HG03175 (cell line): Measurements from ENCODE around the gene VAPB.
A peak's percentile ranks its signal among the peaks of the same experiment; 100 is the strongest.
"Not testable (repeated sequence)": the region's sequence is repeated elsewhere in the genome, so short reads cannot be mapped to it uniquely, and the experiment has no call there.

Source experiments
- ATAC-seq: cut with Tn5 transposase; IDR thresholded peaks from one replicate; pipeline ENCODE4 v1.9.1; 2021; ENCODE audit warnings: mild to moderate bottlenecking, moderate library complexity; ENCODE audit not compliant: unreplicated experiment

Gene VAPB

GRCh38 chr20:58406422-58407001 lies 17.5 kb downstream of the VAPB start:
- ATAC-seq = no peak

GRCh38 chr20:58407201-58407873 lies 18.3 kb downstream of the VAPB start:
- ATAC-seq = no peak

GRCh38 chr20:58407966-58408557 lies 19.0 kb downstream of the VAPB start:
- peak; percentile 61 for ATAC-seq

- ATAC-seq = peak; percentile 52
Observed at GRCh38 chr20:58408603-58409246, 19.7 kb downstream of the VAPB start.

GRCh38 chr20:58414216-58414615 lies 25.2 kb downstream of the VAPB start:
- not testable (repeated sequence) for ATAC-seq

GRCh38 chr20:58414786-58415185 lies 25.8 kb downstream of the VAPB start:
- not testable (repeated sequence) for ATAC-seq

GRCh38 chr20:58416057-58416456 lies 27.0 kb downstream of the VAPB start:
- no peak for ATAC-seq

GRCh38 chr20:58416835-58417234 lies 27.8 kb downstream of the VAPB start:
- ATAC-seq = no peak

GRCh38 chr20:58417438-58417837 lies 28.4 kb downstream of the VAPB start:
- no peak for ATAC-seq

- ATAC-seq = no peak
Observed at GRCh38 chr20:58418949-58419748, 30.1 kb downstream of the VAPB start.

- no peak for ATAC-seq
Observed at GRCh38 chr20:58420798-58421496, 31.9 kb downstream of the VAPB start.

GRCh38 chr20:58421497-58421850 lies 32.4 kb downstream of the VAPB start:
- ATAC-seq = no peak

- no peak for ATAC-seq
Observed at GRCh38 chr20:58424218-58424969, 35.4 kb downstream of the VAPB start.

- ATAC-seq = not testable (repeated sequence)
Observed at GRCh38 chr20:58427571-58427970, 38.5 kb downstream of the VAPB start.

GRCh38 chr20:58428364-58428763 lies 39.3 kb downstream of the VAPB start:
- no peak for ATAC-seq

- ATAC-seq = no peak
Observed at GRCh38 chr20:58429303-58429702, 40.3 kb downstream of the VAPB start.

- no peak for ATAC-seq
Observed at GRCh38 chr20:58431134-58431533, 42.1 kb downstream of the VAPB start.

- ATAC-seq = no peak
Observed at GRCh38 chr20:58432186-58432954, 43.3 kb downstream of the VAPB start.

GRCh38 chr20:58433029-58433647 lies 44.1 kb downstream of the VAPB start:
- no peak for ATAC-seq
